Measurements from ENCODE around the gene TFAP2D.

The TFAP2D gene

GRCh38 chr6:50713226-50713625 is at the start of gene TFAP2D:
Gene TFAP2D, plus strand, starts transcription at chr6:50713526. Its CDS starts 530 bp downstream, at chr6:50714056.
- DNase-seq: no peak

DNA sequence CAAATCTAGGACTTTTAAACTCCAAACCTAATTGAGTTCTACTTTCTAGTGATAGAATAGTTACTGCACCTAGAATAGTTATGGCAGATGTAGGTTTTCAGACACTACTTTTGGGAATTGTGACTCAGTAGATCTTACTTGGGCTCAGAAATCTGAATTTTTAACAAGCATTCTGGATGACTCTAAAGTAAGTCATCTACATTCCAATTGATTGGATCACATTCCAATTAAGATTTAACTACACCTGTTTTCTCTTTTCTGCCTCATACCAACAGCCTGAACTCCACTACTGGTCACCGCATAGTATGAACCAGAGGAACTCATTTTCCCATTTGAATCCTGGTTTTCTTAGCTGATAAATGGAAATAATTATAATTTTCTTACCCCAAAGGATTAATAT is 49.5 kb upstream of the TFAP2D start:
- no peak for DNase-seq

- DNase-seq: no peak
These were observed 47.2 kb upstream of the TFAP2D start for GRCh38 chr6:50666089-50666488.

GRCh38 chr6:50681213-50681824 is 32.0 kb upstream of the TFAP2D start:
- DNase-seq: no peak

- no peak for DNase-seq
These were observed 24.1 kb upstream of the TFAP2D start for GRCh38 chr6:50689210-50689609.

DNA sequence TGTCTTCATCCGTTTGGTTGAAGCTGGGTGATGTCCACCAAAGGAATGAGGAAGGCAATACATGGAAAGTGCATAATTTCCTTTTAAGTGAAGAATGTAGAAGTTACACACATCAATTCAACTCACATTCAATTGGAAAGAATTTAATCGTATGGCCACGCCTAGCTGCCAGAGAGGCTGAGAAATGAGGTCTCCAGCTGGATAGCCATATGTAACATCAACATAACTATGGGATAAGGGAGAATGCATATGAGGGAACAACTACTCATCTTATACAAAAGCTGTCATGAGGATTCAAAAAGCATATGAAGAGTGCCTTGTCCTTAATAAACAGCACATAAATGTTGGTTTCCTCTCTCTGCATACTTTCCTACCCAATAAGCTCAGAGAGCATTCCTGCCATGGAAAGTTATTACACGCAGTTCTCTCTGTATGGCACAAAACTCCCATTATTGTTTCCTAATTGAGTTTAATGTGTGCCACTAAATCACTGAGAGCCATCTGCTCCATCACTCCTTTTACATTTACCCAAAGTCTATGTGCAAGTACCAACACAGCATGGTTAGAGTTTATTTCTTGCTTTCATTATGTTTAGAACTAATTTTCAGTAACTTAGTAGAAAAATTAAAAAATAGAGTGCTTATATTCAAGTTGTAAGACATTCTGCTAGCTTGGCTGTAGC is 21.4 kb upstream of the TFAP2D start:
- no peak for DNase-seq

GRCh38 chr6:50698546-50698945 is 14.8 kb upstream of the TFAP2D start:
- no peak for DNase-seq

- DNase-seq: no peak
These were observed 14.1 kb upstream of the TFAP2D start for GRCh38 chr6:50699051-50699775.

- no peak for DNase-seq
These were observed 6.8 kb upstream of the TFAP2D start for GRCh38 chr6:50706575-50706974.

DNA sequence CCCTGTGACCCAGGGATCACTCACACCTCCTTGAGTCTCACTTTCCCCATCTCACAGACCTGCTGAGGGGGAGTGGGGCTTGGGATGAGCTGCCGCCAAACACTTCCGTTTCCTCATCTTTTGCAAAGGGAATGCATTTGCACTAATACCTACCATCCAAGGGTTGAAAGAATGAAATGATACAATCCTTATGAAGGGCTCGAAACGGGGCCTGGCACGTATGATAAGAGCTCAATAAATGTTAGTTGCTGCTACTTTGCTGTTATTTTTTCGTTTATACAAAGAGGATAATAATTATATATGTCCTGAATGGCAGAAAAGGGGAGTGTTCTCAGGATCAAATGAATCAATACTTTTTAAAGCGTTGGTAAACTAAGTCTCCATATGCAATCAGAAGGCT is 6.1 kb upstream of the TFAP2D start:
- no peak for DNase-seq

GRCh38 chr6:50707652-50708300 is 5.5 kb upstream of the TFAP2D start:
- DNase-seq: no peak

GRCh38 chr6:50708664-50709365 is 4.5 kb upstream of the TFAP2D start:
- no peak for DNase-seq

GRCh38 chr6:50709366-50709734 is 4.0 kb upstream of the TFAP2D start:
- no peak for DNase-seq

GRCh38 chr6:50711686-50712085 is 1.6 kb upstream of the TFAP2D start:
- no peak for DNase-seq

DNA sequence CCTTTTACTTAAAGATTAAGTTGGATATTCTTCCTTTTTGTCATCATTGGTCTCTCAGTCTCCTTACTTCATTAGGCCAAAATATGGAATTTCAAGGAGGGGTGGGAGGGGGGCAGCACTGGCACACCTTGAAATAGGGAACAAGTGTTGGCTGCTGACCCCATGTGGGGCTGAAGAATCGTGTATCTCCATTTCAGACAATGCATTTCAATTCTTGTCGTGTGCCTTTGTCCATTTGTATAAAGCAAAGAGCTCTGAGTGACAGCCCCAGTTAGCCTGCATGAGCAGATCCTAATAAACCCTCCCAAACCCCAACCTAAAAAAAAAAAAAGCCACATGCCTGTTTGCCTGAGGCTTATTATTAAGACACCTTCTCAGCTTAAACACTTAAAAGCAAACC is 1.0 kb upstream of the TFAP2D start:
- no peak for DNase-seq

GRCh38 chr6:50713977-50714486 is 706 bp downstream of the TFAP2D start:
- no peak for DNase-seq

DNA sequence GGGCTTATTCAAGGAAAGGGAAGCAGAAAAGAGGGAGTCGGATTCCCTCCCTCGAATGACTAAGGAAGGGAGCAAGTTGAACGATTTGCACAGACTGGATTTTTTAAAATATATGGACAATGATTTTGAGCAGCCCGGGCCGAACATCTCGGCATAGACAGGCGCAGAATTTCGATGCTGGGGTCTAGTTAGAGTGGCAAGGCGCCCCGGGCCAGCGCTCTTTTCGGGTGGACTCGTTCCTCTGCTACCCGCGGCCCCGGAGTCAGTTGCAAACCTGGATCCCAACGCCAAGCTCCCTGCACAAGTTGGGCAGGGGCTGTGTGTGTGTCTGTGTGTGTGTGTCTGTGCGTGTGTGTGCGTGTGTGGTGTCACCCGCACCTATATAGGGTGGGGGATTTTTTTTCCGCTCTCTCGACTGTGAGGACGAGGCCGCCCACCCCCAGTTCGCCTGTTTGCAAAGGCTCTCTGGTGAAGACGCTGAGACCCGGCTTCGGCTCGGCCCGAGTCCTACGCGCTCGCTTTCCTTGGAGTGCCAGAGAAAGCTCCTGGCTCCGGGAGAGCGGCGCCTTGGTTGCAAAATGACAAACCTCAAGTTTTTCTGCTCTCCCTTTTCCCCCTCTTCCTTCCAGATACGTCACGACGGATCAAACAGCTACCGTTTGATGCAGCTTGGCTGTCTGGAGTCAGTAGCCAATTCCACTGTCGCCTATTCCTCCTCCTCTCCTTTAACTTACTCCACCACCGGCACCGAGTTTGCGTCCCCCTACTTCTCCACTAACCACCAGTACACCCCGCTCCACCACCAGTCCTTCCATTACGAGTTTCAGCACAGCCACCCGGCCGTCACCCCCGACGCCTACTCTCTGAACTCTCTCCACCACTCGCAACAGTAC is 1.4 kb downstream of the TFAP2D start:
- no peak for DNase-seq

GRCh38 chr6:50716899-50717509 is 3.7 kb downstream of the TFAP2D start:
- no peak for DNase-seq

DNA sequence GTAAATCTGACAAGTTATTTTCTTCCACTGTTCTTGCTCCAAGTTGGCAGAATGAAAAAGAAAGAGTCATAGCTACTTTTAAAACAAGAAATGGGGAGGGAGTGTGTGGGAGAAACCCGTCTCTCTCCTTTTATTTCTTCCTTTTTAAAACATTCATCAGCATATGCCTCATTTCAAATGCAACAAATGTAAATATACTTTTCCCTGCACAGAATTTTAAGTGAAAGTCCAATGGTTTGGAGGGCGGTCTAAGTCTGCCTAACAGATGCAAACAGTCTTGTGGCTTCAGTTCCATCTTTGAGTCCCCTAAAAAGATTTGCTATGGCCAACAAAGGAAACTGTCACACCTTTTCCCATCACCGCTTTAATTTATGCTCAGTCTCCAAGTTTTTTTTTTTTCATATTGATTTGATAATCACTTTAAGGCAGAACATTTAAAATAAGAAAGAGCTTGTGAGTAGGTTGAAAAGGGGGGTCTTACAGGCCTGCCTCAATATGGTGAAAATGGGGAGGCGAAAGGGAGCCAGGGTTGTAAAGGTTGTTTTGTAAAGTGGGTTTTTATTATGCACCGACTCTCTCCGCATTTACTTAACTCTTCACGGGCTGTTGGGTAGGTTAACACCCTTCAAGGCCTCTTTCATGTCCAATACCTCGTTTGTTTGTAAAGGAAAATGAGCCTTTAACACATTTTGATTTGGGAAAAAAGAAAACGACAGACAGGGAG is 4.6 kb downstream of the TFAP2D start:
- DNase-seq: no peak

DNA sequence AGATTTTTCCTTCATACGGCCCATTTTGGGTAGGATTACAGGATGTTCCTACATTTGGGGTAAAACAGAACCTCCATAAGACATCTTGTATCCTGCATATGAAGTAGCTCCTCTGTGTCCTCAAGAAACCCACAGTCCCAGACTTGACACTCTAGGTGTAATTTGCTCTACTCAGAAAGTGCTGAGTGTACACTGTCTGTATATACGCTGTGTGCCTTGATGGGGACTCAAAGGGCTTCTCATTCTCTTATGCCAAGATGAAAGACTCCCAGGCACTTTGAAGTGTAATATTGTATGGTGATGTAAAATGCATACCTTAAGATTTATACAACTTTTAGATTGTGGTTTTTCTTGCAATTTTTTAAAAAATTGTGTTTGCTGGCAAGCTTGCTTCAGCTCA is 5.2 kb downstream of the TFAP2D start:
- no peak for DNase-seq

DNA sequence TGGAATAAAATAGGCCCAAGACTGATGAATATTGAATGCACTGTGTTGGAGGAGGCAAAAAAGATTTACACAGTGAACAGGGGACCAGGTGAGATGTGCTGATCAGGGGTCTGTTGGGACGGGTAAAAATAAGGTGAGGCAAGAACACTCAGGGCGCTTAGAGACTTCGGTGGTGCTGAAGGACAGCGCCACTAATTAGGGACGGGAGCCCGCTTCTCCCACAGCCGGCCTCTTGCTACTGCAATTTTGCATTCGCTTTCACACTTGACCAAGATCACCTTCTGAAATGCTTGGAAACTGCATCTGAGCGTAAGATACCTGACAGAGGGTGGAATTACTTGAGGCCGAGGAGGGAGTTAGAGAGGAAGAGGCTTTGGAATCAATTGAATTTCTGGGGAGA is 7.3 kb downstream of the TFAP2D start:
- DNase-seq: no peak

Measured in NCI-H510A treated with DMSO at 0.1 percent for 48 hours (cell line).